Globus pallidus (tissue), 1 donor: ENCODE data around the gene BTBD16.

ENCODE experiments used
- DNase-seq: peaks from one replicate; pipeline ENCODE4 v3.0.0-alpha.2; 2015; ENCODE audit warnings: low spot score

Gene BTBD16

DNA sequence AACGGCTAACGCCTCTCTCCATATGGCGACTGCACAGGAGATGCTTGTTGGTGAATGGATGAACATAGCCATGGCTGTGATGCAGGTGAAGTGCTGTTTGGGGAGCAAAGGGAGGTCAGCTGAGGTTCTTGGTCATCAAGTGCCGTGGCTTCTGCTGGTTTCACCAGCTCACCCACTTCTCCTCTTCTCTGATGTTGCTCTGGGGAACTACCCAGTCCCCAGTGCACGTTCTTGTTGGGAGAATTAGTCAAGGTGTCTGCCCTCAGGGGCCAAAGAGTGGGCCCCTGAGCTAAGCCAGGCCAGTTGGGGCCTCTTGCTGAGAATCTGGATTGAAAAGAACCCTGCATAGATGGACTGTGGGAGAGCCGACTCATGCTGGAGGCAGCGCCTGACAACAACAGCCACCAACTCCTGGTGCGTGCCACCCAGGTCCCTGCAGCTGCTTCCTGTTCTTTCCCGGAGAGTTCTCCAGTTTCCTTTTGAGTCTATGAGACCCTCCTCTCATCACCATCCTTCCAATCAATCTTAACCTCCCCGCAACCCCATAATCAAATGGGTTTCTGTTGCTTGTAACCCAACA lies 3.0 kb downstream of the BTBD16 start:
- DNase-seq: no peak

DNA sequence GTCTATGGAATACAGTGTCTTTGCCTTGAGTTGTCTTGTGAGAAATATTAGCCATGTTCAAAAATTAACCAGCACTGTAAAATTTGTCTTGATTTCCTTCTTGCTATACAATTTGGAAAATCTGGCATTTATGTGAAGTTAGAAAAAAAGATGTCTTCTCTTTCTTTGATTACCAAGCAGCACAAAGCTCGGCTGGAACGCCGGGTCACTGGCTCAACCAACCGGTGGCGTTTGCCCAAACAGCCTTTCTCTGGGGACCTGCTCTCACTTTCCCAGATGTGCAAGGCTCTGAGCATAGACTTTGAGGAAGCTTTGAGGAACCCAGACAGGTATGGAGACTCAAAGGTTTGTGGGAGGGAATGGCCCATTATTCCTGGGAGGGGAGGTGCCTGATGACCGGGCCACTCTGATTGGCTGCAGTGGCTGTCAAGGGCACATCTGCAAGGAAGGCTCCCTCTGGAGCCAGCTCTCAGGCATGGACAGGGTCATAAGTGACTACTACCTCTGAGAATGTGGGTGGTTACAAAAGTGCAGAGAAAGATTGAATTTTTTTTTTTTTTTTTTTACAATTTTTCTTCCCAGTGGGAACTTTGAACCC lies 5.6 kb downstream of the BTBD16 start:
- no peak for DNase-seq

DNA sequence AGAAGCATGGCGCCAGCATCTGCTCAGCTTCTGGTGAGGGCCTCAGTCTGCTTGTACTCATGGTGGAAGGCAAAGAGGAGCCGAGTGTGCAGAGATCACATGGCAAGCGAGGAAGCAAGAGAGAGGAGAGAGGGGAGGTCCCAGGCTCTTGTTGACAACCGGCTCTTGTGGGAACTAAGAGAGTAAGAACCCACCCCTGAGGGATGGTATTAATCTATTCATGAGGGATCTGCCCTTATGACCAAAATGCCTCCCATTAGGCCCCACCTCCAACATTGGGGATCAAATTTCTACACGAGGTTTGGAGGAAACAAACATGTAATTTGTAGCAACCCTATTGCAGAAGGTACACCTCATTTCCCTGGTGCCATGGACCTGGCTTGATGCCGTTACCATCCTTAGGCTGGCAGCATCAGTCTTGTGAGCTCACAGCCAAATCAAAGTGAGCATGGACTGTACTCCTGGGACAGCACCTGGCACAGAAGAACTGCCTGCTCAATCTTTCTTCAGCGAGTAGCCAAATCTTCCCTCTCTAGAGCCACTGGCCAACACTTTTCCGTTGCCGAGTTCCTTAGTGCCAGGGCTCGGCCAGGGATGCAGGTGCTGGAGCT lies 6.5 kb downstream of the BTBD16 start:
- DNase-seq: no peak

DNA sequence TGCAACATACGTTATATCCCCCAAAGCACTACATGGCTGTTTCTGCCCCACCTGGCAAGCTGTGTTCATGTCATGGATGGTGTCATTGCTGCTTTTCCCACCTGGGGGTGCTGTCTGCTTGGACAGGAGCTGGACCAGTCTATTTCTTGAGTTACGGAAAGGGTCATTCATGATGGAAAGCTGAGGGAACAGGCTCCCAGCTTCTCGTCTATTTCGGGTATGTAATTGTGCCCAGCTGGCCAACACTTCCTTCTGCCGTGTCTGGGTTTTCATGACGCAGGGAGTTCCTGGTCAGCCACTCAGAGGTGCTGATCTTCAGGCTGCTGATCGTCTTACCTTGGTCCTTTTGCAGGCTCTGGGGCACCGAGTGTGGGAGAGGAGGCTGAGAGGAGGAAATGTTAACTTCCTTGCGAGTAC lies 8.6 kb downstream of the BTBD16 start:
- DNase-seq: peak; percentile 71

DNA sequence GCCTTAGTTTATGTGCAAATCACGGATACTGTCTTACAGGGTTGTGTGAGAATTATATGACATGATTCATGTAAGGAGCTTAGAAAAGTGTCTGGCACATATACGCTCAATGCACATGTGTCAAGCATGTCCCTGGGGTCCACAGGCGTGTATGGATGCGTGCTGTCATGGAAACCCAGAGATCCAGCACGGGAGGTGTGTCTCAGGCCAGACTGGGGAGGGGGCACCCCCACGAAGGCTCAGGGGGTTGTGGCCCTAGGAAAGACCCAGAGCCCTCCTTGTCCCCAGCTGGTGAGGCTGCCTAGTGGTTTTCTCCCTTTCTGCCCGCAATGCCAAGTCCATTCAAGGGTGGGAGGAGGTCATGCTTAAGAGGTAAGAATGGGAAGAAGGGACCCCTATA lies 9.1 kb downstream of the BTBD16 start:
- no peak for DNase-seq

DNA sequence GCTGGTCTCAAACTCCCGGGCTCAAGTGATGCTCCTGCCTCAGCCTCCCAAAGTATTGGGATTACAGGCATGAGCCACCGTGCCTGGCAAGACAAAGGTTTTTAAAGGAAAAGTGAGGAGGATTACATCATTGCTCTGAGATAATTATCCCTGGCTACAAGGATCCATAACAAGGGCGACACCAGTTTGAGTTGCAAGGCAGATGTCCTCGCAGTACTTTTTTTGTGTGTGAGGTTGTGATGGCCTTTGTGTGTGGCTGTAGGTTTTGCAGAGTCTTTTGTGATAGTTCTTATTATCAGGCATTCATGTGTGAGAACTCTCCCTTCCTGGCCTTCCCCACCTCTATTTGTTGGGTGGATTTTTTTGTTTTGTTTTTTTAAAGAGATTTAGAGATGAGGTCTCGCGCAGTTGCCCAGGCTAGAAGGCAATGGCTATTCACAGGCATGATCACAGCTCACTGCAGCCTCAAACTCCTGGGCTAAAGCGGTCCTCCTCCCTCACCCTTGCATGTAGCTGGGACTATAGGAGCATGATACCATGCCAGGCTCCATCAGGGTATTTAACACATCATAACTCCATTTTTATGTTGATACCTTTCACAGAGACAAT lies 10.0 kb downstream of the BTBD16 start:
- DNase-seq: no peak

DNA sequence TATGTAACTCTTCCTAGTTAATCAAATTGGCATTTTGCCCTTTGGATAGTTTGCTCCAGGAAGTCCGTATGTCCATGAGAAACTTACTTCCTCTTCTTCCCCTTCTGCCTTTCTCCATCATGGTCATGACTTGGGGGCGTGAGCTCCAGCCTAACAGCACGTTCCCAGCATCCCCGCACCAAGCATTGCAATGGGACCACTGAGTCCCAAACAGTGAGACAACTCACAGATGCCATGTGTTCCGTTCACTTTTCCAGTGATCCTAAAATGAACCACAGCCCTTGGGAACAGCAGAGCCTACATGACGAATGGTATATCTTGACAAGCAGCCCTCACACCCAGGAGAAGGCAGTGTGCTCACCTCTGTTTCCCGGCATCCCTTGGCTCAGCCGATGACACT lies 10.7 kb downstream of the BTBD16 start:
- DNase-seq: no peak

DNA sequence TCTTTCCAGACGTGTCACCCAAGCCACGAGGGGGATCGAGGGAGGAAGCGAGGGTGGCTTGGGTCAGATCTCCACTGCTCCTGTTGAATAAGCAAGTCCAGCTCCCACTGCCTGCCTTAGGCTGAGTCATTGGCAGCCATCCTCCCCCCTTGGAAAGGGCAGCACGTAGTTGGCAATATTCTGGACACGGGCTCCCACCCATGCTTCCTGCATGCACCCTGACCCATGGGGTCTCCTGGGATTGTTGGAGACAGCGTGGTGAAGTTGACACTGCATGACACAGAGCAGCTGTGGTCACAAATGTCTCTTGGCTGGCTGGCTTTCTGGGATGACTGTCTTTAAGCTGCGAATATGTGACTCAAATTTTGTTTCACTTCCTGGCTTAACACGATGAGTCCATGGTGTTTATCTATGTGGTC lies 11.2 kb downstream of the BTBD16 start:
- no peak for DNase-seq

DNA sequence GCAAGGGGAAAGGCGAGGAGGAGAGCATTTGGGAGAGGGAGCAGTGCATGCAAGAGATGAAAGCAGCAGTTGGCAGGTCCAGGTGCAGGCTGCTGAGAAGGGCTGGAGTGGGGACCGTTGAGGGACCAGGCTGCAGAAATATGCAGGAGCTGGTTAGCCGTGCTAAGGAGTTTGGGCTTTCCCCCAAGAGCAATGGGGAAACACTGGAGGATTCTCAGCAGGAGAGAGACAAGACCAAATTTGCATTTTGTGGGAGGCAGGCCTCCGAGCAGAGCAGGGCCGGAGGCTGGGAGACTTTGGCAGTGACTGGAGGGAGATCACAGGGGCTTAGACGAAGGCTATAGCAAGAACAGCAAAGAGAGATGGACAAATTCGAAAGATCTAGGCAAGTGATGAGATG lies 11.8 kb downstream of the BTBD16 start:
- DNase-seq: no peak

DNA sequence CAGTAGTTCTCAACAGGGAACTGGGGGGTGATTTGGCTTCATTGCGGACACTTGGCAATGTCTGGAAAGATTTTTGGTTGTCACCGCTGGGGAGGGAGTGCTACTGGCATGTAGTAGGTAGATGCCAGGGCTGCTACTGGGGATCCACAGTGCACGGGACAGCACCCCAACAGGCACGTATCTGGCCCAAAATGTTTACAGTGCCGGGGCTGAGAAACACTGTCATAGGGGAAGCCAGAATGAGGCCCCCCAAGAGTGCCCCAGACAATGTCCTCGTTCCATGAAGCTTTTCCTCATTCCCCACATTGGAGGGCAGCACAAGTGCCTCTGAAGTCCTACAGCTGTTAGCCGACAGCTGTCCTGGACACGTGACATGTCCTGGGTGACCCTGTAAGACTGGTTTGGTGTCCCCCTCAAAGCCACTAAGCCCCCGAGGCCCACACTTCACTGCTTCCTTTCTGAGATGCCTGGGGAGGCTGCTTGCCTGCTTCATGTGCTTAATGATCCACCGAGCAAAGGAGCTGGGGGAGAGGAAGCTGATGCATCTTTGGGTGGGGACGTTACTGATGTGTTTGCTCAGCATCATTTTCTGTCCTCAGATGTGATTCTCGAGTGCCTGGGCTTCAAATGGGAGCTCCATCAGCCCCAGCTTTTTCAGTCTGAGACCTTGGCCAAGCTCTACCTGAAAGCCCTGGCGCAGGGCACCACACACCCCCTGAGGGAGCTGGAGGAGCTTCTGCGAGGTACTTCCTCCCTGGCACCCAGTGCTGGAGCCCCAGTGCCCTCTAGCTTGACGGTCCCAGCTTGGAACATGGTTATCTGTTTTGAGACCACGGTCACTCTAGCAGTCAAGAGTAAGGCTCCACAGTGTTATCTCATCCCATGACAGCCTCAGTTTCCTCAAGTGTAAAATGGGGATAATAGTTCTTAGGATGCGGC lies 14.7 kb downstream of the BTBD16 start:
- DNase-seq: no peak

DNA sequence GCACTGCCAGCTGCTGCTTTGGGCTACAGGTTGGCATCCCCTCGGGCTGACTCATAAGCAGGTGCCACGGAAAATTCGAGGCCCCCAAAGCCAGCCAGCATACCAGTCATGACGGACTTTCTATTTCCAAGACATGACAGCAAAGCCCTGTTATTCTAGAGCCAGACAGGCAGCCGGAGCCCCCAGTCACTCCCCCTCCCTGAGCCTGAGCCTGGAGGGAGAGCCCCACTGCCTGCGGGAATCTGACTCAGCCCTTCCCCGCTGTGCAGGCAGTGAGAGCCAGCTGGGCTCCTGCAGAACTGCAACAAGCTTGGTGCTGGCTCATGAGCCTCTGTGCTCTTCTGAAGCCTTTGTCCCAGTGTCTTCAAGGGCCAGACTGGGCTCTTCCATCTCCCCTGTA lies 15.8 kb downstream of the BTBD16 start:
- DNase-seq: peak; percentile 67

DNA sequence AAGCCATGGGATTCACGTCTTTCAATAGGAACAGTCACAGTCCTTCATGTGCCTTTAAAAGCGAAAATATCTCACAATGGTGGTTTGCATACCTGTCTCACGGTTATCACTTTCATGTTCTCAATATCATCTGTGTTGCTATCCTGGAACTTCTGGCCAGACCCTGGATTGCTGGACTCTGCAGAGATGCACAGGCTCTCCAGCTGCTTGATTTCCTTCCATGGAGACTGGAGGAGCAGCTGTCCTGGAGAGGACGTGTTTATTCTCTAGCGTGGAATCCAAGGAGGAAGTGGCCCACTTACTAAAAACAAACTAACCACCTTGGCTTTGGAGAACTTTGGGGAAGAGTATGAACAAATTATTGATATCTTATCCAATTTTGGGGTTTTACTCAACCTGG lies 16.5 kb downstream of the BTBD16 start:
- DNase-seq: no peak

DNA sequence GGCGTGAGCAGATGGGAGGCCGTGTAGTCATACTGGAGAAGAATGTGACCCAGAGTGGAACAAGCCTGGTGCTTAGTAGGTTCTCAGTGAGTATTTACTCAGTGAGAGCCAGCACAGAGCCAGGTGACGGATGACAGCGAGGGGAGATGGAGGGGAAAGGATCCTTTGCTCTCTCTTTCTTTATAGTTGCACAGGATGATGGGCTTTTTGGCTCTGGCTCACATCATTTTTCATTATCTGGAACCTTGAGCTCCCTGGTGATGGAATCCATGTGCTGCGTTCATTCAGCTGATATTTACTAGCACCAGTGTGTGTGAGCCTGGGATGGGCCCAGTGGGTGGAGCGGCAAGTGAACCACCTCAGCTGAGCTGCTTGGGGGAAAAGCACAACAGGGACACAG lies 17.2 kb downstream of the BTBD16 start:
- DNase-seq: no peak

DNA sequence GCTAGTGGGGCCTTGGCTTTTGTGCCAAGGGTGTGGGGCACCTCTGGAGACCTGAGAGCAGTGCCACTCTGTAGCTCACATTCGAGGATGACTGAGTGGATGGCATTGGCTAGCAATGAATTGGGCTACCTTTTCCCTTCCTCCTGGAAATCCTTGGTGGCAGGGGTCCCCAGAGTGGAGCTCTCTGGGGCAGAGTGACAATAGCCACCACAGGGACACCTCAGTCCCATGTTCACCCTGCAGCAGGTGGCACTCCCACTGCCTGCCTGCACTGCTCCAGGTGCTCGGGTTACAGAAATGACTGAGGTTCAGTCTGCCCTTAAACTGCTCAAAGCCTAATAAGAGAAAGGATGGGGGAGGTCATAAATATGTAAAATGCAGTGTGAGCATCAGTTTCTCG lies 17.8 kb downstream of the BTBD16 start:
- DNase-seq: no peak

DNA sequence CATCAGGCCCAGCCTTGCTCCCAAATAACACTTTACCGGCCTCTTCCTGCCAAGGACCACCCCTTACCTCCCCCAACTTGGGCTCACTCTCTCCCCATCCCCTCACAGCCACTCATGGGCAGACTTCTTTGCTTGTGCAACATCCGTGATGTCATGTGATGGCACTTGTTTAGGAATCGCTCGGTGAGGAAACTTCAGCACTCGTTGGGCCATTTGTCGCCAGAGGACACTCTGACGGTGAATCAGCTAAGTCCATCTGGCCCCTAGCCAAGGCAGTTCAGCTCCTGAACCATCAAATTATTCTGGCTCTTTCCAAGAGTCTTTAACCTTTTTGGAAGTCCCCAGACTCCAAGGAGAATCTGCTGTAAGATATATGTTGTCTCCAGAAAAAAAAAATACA lies 19.2 kb downstream of the BTBD16 start:
- no peak for DNase-seq

DNA sequence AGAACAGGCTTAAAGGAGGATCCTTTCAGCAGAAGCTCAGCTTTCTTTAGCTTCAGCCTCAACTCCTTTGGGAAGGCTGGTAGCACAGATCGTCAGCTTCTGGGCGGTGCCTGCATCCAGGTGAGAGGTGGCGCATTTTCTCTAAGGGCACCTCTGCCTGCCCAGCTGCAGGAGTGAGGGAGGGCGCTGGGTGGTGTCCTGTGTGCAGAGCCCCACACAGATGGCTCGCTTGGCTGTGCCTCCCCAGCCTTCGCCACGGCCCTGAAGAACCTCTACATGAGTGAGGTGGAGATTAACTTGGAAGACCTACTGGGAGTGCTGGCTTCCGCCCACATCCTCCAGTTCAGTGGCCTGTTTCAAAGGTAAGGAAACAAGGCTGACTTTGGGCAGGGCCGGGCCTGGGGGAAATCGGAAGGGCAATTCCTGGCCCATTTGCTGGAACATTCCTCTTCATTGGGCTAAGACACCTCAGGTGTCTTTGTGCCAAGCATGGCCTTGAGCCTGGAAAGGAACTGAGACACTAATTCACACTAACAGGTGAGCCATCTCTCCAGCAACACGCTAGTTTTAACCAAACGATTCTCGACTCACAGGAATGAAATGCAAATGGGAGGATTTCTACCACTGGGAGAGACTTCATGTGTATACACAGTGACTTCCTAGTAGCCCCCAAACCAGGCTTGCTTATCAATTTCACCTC lies 19.9 kb downstream of the BTBD16 start:
- no peak for DNase-seq

DNA sequence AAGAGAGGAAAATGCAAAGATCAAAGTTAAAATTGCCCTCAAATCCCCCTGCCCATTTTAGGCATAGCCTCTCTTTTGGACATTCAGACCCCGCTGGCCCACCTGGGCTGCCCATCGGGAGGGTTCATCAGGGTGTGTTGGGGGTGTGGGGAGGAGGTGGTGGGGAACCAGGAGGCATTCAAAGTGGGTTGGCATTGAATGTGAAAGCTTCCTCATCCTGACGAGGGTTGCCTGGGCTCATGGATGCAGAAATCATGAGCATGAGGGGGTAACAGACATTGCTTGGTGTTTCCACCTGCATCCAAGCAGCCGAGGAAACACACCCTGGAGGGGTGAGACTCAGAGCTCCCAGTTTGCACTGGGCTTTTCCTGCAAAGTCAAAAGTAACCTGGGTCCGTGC lies 20.6 kb downstream of the BTBD16 start:
- no peak for DNase-seq

DNA sequence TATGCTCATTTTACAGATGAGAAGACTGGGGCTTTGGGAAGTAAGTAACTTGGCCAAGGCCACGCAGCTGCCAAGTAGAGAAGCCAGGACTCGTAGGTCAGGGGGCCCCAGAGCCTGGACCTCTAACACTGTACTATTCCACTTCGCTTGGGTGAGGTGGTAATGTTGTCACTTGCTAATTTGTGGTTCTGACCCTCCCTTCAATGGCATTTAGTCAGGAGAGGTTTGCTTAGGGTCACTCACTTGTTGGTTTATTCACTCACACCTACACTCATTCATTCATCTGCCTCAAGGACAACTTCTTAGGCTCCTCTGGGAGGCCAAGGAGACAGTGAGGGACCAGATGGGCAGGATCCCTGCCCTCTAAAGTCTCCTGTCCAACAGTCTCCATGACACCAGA lies 21.3 kb downstream of the BTBD16 start:
- no peak for DNase-seq

DNA sequence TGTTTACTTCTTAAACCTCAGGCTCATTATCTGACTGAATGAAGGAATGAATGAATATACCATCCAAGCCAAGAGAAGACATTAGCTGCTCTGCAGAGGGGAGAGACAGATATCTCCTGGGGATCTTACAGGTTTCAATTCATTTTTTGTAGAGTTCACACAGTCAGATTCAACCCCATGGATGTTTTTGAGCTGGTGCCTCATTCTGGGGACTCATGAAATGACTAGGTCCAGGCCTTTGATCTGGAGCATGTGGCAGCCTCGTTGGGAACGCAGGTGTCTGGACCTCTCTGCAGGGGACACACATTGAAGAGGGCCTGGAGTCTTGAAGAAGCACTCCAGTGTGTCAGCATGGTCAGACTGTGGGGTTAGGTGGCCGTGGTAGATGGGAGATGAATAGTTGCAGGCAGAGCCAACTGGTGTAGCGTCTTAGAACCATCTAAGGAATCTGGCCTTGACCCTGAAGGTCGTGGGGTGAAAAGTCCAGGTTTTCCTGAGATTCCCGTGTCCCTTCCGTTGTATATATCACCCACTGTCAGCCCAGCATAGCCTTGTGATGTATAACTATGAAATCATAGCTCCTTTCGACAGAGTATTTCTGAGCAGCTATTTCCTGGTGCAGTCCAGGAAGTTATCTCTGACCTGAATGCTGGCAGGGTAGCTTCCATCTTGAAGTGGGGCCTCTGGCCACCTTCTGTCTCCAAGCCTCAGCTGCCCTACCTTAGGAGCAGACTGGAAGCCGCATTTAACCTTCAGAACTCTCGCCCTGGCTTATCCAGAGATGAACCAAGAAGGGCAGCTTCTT lies 22.3 kb downstream of the BTBD16 start:
- DNase-seq: no peak

DNA sequence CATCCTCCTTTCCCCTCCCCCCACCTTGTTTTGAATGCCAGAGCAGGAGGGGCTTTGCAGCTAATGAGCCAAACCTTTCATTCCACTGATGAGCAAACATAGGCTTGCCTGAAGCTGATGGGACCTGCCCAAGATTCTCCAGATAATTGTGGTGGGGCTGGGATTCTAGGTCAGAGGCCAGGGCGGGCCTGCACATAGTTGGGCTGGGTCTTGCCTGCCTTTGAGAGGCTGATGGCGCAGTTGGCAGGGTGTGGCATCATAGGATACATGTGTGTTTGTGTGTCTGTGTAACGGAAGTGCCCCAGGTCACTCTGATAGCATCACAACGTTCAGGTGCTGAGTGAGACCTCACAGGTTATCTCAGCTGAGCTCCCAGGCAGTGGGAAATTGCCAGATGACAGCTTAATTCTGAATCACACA lies 22.9 kb downstream of the BTBD16 start:
- no peak for DNase-seq
